ENCODE data around the gene ACKR2.

The ACKR2 gene

DNA sequence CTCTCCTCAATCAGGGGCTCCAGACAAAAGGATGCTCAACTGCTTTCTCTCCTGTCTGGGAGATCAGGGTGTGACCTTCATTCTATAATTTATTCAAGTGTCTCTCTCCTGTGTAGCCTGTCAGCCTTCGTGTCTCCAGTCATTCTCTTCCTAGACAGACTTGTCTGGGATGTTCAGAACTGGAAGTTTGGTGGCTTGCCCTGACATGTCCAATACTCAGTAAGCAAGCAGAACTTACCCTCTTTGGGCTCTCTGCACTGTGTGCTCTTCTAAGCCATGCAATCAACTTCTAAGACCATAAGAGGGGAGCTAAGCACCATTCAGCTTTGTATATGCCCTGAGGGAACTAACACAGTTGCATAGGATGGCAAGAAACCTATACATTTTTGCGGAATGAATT, 14.1 kb downstream of the ACKR2 start:
- in situ Hi-C loops (cut with HindIII; ENCODE audit: low pct_ligation_motif_present, low pct_unique_long_range_greater_than_20kb, low sequenced_read_pairs): no loop called here
- DNase-seq: no peak

DNA sequence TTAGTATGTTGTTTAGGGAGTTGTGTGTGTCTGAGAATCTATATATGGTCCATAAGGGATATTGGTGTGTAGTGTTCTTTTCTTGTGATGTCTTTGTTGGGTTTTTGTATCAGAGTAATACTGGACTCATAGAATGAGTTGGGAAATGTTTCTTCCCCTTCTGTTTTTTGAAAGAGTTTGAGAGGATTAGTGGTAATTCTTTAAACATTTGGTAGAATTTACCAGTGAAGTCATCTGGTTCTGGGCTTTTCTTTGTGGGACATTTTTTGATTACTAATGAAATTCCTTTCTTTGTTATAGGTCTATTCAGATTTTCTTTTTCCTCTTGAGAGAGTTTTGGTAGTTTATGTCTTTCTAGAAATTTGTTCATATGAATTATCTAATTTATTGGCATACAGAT, 16.9 kb downstream of the ACKR2 start:
- no peak for DNase-seq
- in situ Hi-C loops (cut with HindIII; ENCODE audit: low pct_ligation_motif_present, low pct_unique_long_range_greater_than_20kb, low sequenced_read_pairs): no loop called here

DNA sequence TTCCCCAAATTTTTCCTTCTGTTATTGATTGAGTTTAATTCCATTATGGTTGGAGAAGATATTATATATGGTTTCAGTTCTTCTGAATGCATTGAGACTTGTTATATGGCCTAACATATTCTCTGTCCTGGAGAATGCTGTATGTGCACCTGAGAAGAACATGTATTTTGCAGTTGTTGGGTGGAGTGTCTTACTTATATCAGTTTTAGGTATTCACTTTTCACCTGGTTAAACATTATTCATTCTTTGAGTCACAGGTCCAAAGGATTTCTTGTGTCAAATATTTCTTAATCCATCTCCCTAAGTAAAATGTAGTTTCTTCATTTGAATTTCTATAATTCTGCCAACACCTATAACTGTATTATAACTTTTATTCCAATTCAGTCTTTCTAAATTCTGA, 17.8 kb downstream of the ACKR2 start:
- no peak for DNase-seq
- in situ Hi-C loops (cut with HindIII; ENCODE audit: low pct_ligation_motif_present, low pct_unique_long_range_greater_than_20kb, low sequenced_read_pairs): no loop called here

GRCh38 chr3:42827654-42828053, 18.4 kb downstream of the ACKR2 start:
- in situ Hi-C loops (cut with HindIII; ENCODE audit: low pct_ligation_motif_present, low pct_unique_long_range_greater_than_20kb, low sequenced_read_pairs): no loop called here
- DNase-seq: no peak

- DNase-seq: no peak
- in situ Hi-C loops (cut with HindIII; ENCODE audit: low pct_ligation_motif_present, low pct_unique_long_range_greater_than_20kb, low sequenced_read_pairs): no loop called here
Measured at GRCh38 chr3:42829083-42829627, 19.9 kb downstream of the ACKR2 start.

- no peak for DNase-seq
- in situ Hi-C loops (cut with HindIII; ENCODE audit: low pct_ligation_motif_present, low pct_unique_long_range_greater_than_20kb, low sequenced_read_pairs): no loop called here
Measured at GRCh38 chr3:42829628-42830436, 20.6 kb downstream of the ACKR2 start.

DNA sequence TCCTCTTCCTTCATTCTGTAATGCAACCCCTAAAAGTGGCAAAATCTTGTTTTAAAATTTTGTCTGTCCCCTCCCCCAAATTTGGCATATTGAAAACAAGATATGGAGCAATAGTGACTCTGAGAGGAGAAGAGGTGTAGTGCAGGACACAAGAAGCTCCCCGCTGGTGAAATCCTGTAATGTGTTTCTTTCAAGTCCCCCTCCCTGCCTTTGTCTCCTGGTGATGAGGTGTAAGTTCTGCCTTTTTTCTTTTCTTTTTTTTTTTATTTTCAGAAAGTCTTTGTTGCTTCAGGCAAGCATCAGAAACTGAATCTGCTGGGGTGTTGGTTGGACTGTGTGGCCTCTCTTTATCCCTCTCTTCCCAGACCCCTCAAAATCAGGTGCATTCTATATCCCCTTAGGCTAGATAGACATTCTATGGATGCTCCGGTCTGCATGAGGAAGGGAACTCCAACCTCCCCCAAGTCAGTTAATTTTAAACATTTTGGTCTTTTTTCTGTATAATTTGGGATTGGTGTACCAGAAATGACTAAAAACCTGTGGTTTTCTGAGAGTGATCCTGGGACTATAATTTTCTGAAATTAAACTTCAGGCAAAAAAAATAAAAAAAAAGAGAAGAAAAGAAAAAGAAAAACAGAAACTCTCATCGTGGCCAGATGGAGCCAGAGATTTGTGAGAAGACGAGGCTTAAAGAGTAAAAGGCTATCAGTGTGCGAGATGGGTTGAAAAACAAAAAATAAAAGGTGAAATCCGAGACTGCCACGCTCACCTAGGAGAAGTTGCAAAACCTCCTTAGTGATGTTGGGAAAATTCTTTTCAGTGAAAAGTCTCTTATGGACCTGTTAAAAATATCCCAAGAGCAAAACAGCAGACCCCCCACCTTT, 21.4 kb downstream of the ACKR2 start:
- in situ Hi-C loops (cut with HindIII; ENCODE audit: low pct_ligation_motif_present, low pct_unique_long_range_greater_than_20kb, low sequenced_read_pairs): no loop called here
- DNase-seq: peak; percentile 37

DNA sequence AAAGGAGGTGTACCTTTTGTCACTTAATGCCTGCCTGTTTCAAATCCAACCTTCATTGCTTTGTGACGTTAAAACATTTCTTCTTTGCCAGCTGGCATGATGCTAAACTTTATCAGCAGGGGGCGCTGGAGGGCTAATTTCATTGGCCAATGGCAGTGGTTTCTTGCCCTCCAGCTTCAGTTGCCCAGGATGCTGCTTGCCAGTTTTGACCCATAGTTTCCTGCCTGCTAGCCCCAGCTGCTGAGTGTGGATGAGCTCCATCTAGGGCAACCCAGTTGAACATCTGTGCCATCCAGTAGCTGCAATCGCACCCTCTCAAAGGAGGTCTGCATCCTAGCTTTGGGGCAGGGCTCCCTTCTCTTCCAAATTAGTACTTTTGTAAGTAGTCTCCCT, 22.1 kb downstream of the ACKR2 start:
- in situ Hi-C loops (cut with HindIII; ENCODE audit: low pct_ligation_motif_present, low pct_unique_long_range_greater_than_20kb, low sequenced_read_pairs): no loop called here
- peak; percentile 71 for DNase-seq

GRCh38 chr3:42836150-42837123, 27.2 kb downstream of the ACKR2 start:
- in situ Hi-C loops (cut with HindIII; ENCODE audit: low pct_ligation_motif_present, low pct_unique_long_range_greater_than_20kb, low sequenced_read_pairs): no loop called here
- DNase-seq: no peak

GRCh38 chr3:42838571-42838970, 29.3 kb downstream of the ACKR2 start:
- DNase-seq: no peak
- in situ Hi-C loops (cut with HindIII; ENCODE audit: low pct_ligation_motif_present, low pct_unique_long_range_greater_than_20kb, low sequenced_read_pairs): no loop called here

DNA sequence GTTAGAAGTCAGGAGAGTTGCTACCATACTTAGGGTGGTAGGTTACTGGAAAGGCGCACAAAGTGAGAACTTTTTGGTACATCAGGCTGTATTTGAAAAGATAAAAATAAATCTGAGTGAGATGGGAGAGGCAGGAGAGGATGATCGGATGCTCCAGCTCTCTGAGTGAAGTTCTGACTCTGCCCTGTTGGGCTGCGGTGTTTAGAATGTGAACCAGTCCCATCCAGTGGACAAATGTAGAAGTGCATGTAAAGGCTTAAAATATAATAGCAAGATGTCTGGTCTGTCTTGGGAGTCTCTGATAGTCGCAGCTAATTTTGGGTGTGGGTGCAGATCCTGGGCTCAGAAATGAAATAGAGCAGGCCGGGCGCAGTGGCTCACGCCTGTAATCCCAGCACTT, 30.4 kb downstream of the ACKR2 start:
- in situ Hi-C loops (cut with HindIII; ENCODE audit: low pct_ligation_motif_present, low pct_unique_long_range_greater_than_20kb, low sequenced_read_pairs): no loop called here
- DNase-seq: peak; percentile 65

- in situ Hi-C loops (cut with HindIII; ENCODE audit: low pct_ligation_motif_present, low pct_unique_long_range_greater_than_20kb, low sequenced_read_pairs): no loop called here
- DNase-seq: no peak
Measured at GRCh38 chr3:42841332-42841731, 32.1 kb downstream of the ACKR2 start.

- no peak for DNase-seq
- in situ Hi-C loops (cut with HindIII; ENCODE audit: low pct_ligation_motif_present, low pct_unique_long_range_greater_than_20kb, low sequenced_read_pairs): no loop called here
Measured at GRCh38 chr3:42843713-42844411, 34.6 kb downstream of the ACKR2 start.

DNA sequence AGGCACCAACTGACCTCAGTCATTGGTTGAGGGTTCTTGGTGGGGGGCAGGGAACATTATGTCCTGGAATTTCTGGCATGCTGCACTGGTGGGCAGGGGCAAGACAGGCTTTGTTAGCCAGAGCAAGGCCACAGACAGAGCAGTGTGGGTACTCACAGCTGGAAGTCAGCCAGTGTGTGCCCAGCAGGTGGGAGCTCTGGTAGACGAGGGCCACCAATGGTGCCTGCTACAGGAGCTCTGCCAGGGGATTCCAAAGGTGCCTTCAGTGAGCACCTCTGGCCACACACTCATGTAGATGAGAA, 35.1 kb downstream of the ACKR2 start:
- in situ Hi-C loops (cut with HindIII; ENCODE audit: low pct_ligation_motif_present, low pct_unique_long_range_greater_than_20kb, low sequenced_read_pairs): no loop called here
- no peak for DNase-seq

- in situ Hi-C loops (cut with HindIII; ENCODE audit: low pct_ligation_motif_present, low pct_unique_long_range_greater_than_20kb, low sequenced_read_pairs): no loop called here
- DNase-seq: no peak
Measured at GRCh38 chr3:42844815-42845214, 35.6 kb downstream of the ACKR2 start.

GRCh38 chr3:42846685-42847522, 37.7 kb downstream of the ACKR2 start:
- DNase-seq: no peak
- in situ Hi-C loops (cut with HindIII; ENCODE audit: low pct_ligation_motif_present, low pct_unique_long_range_greater_than_20kb, low sequenced_read_pairs): no loop called here

DNA sequence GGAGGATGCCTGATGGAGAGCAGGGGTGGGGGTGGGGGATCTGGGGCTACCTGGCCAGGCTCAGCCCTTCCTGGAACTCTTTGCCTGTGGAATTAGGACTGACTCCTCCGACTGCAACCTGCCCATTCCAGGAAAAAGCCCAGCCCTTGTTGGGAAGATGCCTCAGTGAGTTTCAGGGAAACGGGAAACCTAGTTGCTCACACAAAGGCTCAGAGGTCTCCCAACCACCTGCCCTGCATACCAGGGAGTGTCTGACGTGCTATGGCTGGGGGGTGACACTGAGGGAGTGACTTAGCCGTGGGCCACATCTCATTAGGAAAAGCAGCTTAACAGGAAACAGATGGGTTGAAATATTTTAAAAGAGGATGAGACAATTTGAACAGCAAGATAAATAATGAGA, 38.5 kb downstream of the ACKR2 start:
- in situ Hi-C loops (cut with HindIII; ENCODE audit: low pct_ligation_motif_present, low pct_unique_long_range_greater_than_20kb, low sequenced_read_pairs): no loop called here
- no peak for DNase-seq

Data from ACHN (cell line).